Subcutaneous abdominal adipose tissue (tissue), 5 donors: ENCODE measurements around the gene NSG1.
"Not testable (repeated sequence)": the region's sequence is repeated elsewhere in the genome, so short reads cannot be mapped to it uniquely, and the experiment has no call there.

ENCODE experiments used
- H3K27ac ChIP-seq: one replicate; pipeline ENCODE4 v1.7.0; 2013; ENCODE audit warnings: low read depth, mild to moderate bottlenecking, inconsistent platforms, low read length, moderate library complexity
- H3K27me3 ChIP-seq, 5 donors: one replicate each; pipeline ENCODE4 v1.7.0; 2013; ENCODE audit warnings: low read length in 5 of 5, inconsistent platforms in 1 of 5; ENCODE audit not compliant: control insufficient read depth in 5 of 5, insufficient read depth in 4 of 5
- H3K36me3 ChIP-seq, 5 donors: one replicate each; pipeline ENCODE4 v1.7.0; 2013; ENCODE audit warnings: low read length in 5 of 5; ENCODE audit not compliant: control insufficient read depth in 5 of 5, insufficient read depth in 5 of 5
- H3K4me1 ChIP-seq, 5 donors: one replicate each; pipeline ENCODE4 v1.7.0; 2013; ENCODE audit warnings: low read length in 5 of 5, mild to moderate bottlenecking in 3 of 5, moderate library complexity in 1 of 5; ENCODE audit not compliant: control insufficient read depth in 5 of 5, insufficient read depth in 5 of 5
- H3K4me3 ChIP-seq, 5 donors: one replicate each; pipeline ENCODE4 v1.7.0; 2013; ENCODE audit warnings: low read length in 5 of 5, low read depth in 1 of 5
- H3K9ac ChIP-seq, 5 donors: one replicate each; pipeline ENCODE4 v1.7.0; 2013; ENCODE audit warnings: low read length in 5 of 5, mild to moderate bottlenecking in 4 of 5, moderate library complexity in 3 of 5
- H3K9me3 ChIP-seq, 5 donors: one replicate each; pipeline ENCODE4 v1.7.0; 2013; ENCODE audit warnings: low read length in 5 of 5; ENCODE audit not compliant: control insufficient read depth in 5 of 5
- donor health status: healthy.
- donor health status: healthy.
- donor health status: healthy.
- donor health status: healthy.
- donor health status: healthy.

The NSG1 gene

GRCh38 chr4:4415806-4416805 lies 29.2 kb downstream of the NSG1 start:
- Histone ChIP-seq H3K27me3 (no peaks in the 10 kb centered on the region), H3K4me3 (no peak overlapping the region), H3K36me3 (peaks cover 0 to 48% (median 45%) of the 10 kb centered on the region in 5 donors), H3K27ac (no peak overlapping the region), H3K4me1 (no peaks in the 10 kb centered on the region), H3K9ac (no peak overlapping the region), H3K9me3 (peaks cover 0 to 6% (median 2%) of the 10 kb centered on the region in 5 donors)

- H3K36me3 ChIP-seq, result peaks cover 0 to 57% (median 52%) of the 10 kb centered on the region in 5 donors
- no peaks in the 10 kb centered on the region for H3K4me1 ChIP-seq
- no peaks in the 10 kb centered on the region for H3K27me3 ChIP-seq
- no peak overlapping the region for H3K9ac ChIP-seq
- H3K4me3 ChIP-seq, result no peak overlapping the region
- no peak overlapping the region for H3K27ac ChIP-seq
- peaks cover 0 to 6% (median 2%) of the 10 kb centered on the region in 5 donors for H3K9me3 ChIP-seq
Observed at GRCh38 chr4:4416981-4417380, 30.1 kb downstream of the NSG1 start.

GRCh38 chr4:4417886-4418285 lies 31.0 kb downstream of the NSG1 start:
- Histone ChIP-seq H3K27ac (no peak overlapping the region), H3K36me3 (peaks cover 0 to 64% (median 53%) of the 10 kb centered on the region in 5 donors)

GRCh38 chr4:4418676-4419390 lies 31.9 kb downstream of the NSG1 start:
- H3K4me3 ChIP-seq, result no peak overlapping the region
- H3K9me3 ChIP-seq, result peaks cover 0 to 6% (median 2%) of the 10 kb centered on the region in 5 donors
- H3K9ac ChIP-seq, result no peak overlapping the region
- H3K36me3 ChIP-seq, result peaks cover 0 to 73% (median 63%) of the 10 kb centered on the region in 5 donors
- H3K27ac ChIP-seq, result no peak overlapping the region
- H3K27me3 ChIP-seq, result no peaks in the 10 kb centered on the region
- no peaks in the 10 kb centered on the region for H3K4me1 ChIP-seq

More at GRCh38 chr4:4417886-4418285, 31.0 kb downstream of the NSG1 start:
- Histone ChIP-seq H3K9me3 (peaks cover 0 to 6% (median 2%) of the 10 kb centered on the region in 5 donors), H3K4me3 (no peak overlapping the region), H3K4me1 (no peaks in the 10 kb centered on the region), H3K9ac (no peak overlapping the region), H3K27me3 (no peaks in the 10 kb centered on the region)

- no peak overlapping the region for H3K9ac ChIP-seq
- no peak overlapping the region for H3K27ac ChIP-seq
- H3K4me1 ChIP-seq, result no peaks in the 10 kb centered on the region
- H3K27me3 ChIP-seq, result no peaks in the 10 kb centered on the region
- H3K4me3 ChIP-seq, result no peak overlapping the region
- H3K9me3 ChIP-seq, result peaks cover 0 to 6% (median 2%) of the 10 kb centered on the region in 5 donors
- H3K36me3 ChIP-seq, result peaks cover 0 to 84% (median 72%) of the 10 kb centered on the region in 5 donors
Observed at GRCh38 chr4:4419896-4420295, 33.0 kb downstream of the NSG1 start.

GRCh38 chr4:4420421-4420820 lies 33.5 kb downstream of the NSG1 start:
- Histone ChIP-seq H3K9ac (no peak overlapping the region), H3K27ac (no peak overlapping the region), H3K27me3 (no peaks in the 10 kb centered on the region), H3K36me3 (peaks cover 0 to 84% (median 72%) of the 10 kb centered on the region in 5 donors), H3K9me3 (peaks cover 0 to 5% (median 2%) of the 10 kb centered on the region in 5 donors), H3K4me3 (no peak overlapping the region), H3K4me1 (no peaks in the 10 kb centered on the region)

- no peak overlapping the region for H3K4me3 ChIP-seq
- no peaks in the 10 kb centered on the region for H3K4me1 ChIP-seq
- H3K9ac ChIP-seq, result no peak overlapping the region
- H3K27me3 ChIP-seq, result no peaks in the 10 kb centered on the region
- H3K36me3 ChIP-seq, result peaks cover 0 to 87% (median 71%) of the 10 kb centered on the region in 5 donors
- H3K9me3 ChIP-seq, result no peaks in the 10 kb centered on the region
- no peak overlapping the region for H3K27ac ChIP-seq
Observed at GRCh38 chr4:4421356-4421755, 34.5 kb downstream of the NSG1 start.

- not testable (repeated sequence) for H3K9me3 ChIP-seq
- H3K36me3 ChIP-seq, result peaks cover 0 to 94% (median 72%) of the 10 kb centered on the region in 5 donors
Observed at GRCh38 chr4:4422117-4422516, 35.2 kb downstream of the NSG1 start.

GRCh38 chr4:4422856-4423499 lies 36.1 kb downstream of the NSG1 start:
- Histone ChIP-seq H3K36me3 (peaks cover 0 to 94% (median 71%) of the 10 kb centered on the region in 5 donors), H3K27ac (no peak overlapping the region)

More at GRCh38 chr4:4422117-4422516, 35.2 kb downstream of the NSG1 start:
- H3K27ac ChIP-seq, H3K27me3 ChIP-seq, H3K4me1 ChIP-seq, H3K4me3 ChIP-seq, H3K9ac ChIP-seq: not testable (repeated sequence)

More at GRCh38 chr4:4422856-4423499, 36.1 kb downstream of the NSG1 start:
- Histone ChIP-seq H3K27me3 (no peaks in the 10 kb centered on the region), H3K9ac (no peak overlapping the region), H3K4me1 (no peaks in the 10 kb centered on the region), H3K4me3 (no peak overlapping the region), H3K9me3 (no peaks in the 10 kb centered on the region)
